Astrocyte of the cerebellum (primary cell): ENCODE data around the gene CCDC167.

Source experiments
- DNase-seq: peaks from one replicate; pipeline ENCODE4 v3.0.0-alpha.2; 2011; ENCODE audit warnings: low read depth
- H3K4me3 ChIP-seq: 2 replicates; pipeline ENCODE4 v1.5.1; 2011; ENCODE audit warnings: mild to moderate bottlenecking, low read depth, low read length, moderate library complexity
- CTCF ChIP-seq: IDR thresholded peaks from 2 replicates; pipeline ENCODE4 v1.5.1; 2012; ENCODE audit warnings: low read length, low read depth, moderate library complexity, mild to moderate bottlenecking; ENCODE audit errors: missing control alignments
- in situ Hi-C: cut with HindIII; loops from 2 replicates; pipeline ENCODE4 v1.10.0; 2017; ENCODE audit warnings: low sequenced_read_pairs

The CCDC167 gene

DNA sequence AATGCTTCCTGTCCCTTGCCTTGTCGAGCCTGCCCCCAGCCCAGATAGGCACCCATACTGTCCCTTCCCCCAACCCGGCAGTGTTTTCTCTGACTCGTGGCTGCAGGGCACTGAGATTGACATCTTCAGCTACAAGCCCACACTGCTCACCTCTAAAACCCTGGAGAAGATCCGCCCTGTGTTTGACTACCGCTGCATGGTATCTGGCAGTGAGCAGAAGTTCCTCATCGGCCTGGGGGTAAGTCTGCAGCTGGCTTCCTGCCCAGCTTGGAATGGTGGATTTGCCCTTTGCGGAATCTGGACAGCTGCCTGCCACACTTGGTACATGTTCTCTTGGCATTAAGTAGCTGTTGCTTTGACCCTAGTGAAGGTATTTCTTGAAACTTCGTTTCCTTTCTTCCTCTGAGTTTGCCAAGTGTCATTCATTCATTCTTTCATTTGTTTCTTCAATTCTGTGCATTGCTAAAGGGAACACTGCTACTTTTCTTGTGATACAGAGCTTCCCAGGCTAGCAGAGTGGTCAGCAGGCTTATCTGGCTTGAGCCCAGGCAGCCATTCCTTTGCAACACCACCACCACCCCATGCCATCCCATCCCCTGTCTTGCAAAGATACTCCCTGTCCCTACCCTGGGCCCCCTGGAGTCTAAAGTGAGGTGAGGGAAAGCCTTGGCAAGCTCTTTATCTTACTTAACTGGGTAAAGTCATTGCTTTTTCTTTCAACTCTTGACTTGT lies 26.2 kb downstream of the CCDC167 start:
- no peak overlapping the region for H3K4me3 ChIP-seq
- in situ Hi-C loops: no loop called here
- DNase-seq: no peak
- TF ChIP-seq CTCF: no peak

- no peak overlapping the region for H3K4me3 ChIP-seq
- no peak for DNase-seq
- TF ChIP-seq CTCF: no peak
- in situ Hi-C loops: no loop called here
These were observed 32.0 kb downstream of the CCDC167 start for GRCh38 chr6:37467718-37468117.

DNA sequence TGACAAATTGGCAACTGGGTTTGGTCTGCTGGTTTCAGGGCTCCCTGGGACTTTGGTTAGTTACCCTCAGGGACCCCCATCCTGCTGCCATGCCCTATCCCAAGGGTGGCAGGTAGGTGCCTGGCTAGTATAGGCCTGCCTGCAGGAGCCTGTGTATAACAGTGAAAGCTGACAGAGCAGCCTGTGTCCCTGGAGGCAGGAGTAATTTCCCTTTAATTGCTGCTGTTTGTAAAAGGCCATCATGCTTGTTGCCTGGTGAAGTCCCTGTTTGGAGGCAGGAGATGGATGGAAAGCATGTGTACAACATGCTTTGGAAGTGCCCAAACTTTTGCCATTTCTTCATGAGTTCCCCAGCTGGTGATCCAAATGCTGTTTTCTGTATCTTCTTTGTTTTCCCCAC lies 36.6 kb downstream of the CCDC167 start:
- no peak for DNase-seq
- in situ Hi-C loops: no loop called here
- no peak overlapping the region for H3K4me3 ChIP-seq
- TF ChIP-seq CTCF: no peak

DNA sequence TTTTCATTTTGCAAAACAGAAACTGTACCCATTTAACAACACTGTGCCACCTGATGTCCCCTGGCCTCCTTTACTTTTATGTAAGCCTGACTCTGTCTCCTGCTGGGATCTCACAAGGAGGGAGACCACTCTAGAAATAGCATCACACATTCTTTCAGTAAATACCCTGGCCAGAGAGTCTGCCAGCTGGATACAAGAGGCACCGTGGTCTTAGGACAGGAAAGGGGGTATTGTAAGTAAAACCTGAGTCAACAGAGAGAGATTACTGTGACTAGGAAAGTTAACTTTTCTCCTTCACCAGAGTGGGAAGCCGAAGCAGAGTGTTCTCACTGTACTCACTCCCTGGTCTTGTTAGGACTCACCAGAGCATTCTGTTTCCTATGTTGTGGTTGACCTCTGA lies 38.9 kb downstream of the CCDC167 start:
- no peak overlapping the region for H3K4me3 ChIP-seq
- TF ChIP-seq CTCF: no peak
- in situ Hi-C loops: no loop called here
- DNase-seq: no peak

DNA sequence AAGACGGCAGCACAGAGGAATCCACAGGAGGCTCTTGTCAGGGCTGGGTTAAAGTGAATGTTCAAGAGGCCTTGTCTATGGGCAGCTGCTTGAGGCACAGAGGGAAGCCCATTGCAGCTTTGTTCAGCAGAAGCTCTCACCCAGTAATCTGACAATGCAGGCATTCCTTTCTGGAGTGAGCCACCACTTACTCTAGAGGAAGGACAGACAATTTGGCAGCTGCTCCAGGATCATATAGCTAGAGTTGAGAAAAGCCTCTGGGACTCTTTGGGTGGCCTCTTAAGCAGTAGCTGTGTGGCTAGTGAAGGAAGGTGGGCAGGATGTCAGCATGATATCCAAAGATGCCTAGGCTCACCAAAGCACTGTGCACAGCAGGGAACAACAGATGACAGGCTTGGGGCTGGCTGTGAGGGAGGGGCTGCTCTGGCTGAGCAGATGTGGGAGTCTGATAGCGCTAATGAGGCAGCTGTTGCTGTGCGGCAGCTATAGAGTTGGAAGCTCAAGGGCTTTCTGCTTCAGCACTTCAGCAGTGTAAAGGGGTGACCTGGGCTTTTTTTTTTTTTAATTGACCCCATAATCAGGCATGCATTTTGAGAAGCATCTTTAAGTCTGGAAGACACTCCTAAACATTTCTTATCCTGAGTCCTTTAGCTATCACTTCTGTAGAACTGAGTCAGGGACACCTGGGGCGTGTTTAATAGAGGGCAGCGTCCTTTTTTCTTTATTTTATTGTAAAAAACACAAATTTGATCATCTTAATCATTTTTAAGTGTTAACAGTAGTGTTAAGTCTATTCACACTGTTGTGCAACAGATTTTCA lies 39.5 kb downstream of the CCDC167 start:
- TF ChIP-seq CTCF: no peak
- no peak overlapping the region for H3K4me3 ChIP-seq
- in situ Hi-C loops: no loop called here
- DNase-seq: no peak

GRCh38 chr6:37456816-37457560 lies 42.7 kb downstream of the CCDC167 start:
- no peak overlapping the region for H3K4me3 ChIP-seq
- DNase-seq: peak; percentile 80
- in situ Hi-C loops: no loop called here
- TF ChIP-seq CTCF: no peak
